Neural progenitor cell (in vitro differentiated cells): Measurements from ENCODE around the gene ANKDD1B.

Experiments
- CTCF ChIP-seq: fragments of 200-600 bp; sonication (generic); IDR thresholded peaks from 2 replicates; pipeline ENCODE4 v1.5.1; 2017; ENCODE audit warnings: antibody characterized with exemption, mild to moderate bottlenecking
- EZH2 ChIP-seq: fragments of 200-600 bp; sonication (generic); IDR thresholded peaks from 2 replicates; pipeline ENCODE4 v1.6.1; 2017; ENCODE audit warnings: antibody characterized with exemption, mild to moderate bottlenecking, moderate library complexity
- EZH2phosphoT487 ChIP-seq: fragments of 200-600 bp; sonication (generic); IDR thresholded peaks from 2 replicates; pipeline ENCODE4 v1.6.1; 2017; ENCODE audit warnings: antibody characterized with exemption

GRCh38 chr5:75603371-75603770, 7.9 kb upstream of the ANKDD1B start:
- TF ChIP-seq CTCF (no peak), EZH2 (no peak), EZH2phosphoT487 (no peak)
